GM19467 (cell line): ENCODE results near the gene ENTPD2.

ENCODE experiments used
- ATAC-seq: cut with Tn5 transposase; IDR thresholded peaks from one replicate; pipeline ENCODE4 v1.9.1; 2021; ENCODE audit warnings: mild to moderate bottlenecking, moderate library complexity; ENCODE audit not compliant: unreplicated experiment

The ENTPD2 gene

GRCh38 chr9:137032858-137033257, 21.0 kb downstream of the ENTPD2 start:
- ATAC-seq = no peak

- no peak for ATAC-seq
Measured at GRCh38 chr9:137031904-137032640, 21.8 kb downstream of the ENTPD2 start, which contains the start of gene FUT7. Gene FUT7, minus strand, starts transcription at chr9:137032088. Its CDS starts 97 bp downstream, at chr9:137031991.

DNA sequence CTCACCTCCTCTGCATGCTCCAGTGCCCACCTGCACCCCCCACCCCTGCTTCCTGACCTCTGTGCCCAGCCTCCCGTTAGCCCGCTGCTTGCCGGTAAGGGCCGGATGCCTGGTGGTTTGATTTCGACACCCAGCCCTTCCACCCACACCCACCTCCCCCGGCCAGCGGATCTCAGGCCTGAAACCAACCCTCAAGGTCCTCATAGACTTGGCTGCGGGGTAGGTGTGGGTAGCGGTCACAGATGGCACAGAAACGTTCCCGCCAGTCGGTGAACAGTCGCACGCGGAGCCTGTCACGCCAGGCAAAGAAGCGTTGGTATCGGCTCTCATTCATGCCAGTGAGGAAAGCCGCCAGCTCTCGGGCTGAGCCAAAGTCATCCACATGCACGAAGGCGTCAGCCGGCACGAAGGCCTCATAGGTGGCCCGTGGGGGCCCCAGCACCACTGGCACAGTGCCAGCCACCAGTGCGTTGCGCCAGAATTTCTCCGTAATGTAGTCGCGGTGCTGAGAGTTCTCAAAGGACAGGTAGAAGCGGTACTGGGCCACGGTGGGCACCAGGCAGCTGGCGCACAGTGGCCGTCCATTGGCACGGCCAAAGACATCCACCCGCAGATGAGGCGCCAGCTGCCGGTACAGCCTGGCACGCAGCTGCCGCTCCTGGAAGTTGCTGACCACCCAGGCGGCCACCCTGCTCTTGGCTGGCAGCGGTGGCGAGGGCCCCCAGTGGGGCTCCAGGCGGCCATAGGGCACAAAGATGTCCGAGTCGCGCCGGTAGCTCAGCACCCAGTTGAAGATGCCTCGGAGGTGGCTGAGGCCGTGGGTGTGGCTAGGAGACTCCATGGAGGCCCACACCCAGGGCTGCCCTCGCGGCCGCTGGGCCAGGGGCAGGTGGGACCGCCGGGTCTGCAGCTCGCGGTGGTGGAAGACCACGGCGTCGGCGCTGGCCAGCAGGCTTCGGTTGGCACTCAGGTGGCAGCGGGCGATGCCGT, 23.0 kb downstream of the ENTPD2 start:
- no peak for ATAC-seq

GRCh38 chr9:137030006-137030405, 23.9 kb downstream of the ENTPD2 start:
- no peak for ATAC-seq

- ATAC-seq = no peak
Measured at GRCh38 chr9:137029058-137029936, 24.6 kb downstream of the ENTPD2 start.

- ATAC-seq = no peak
Measured at GRCh38 chr9:137028263-137029057, 25.4 kb downstream of the ENTPD2 start.

DNA sequence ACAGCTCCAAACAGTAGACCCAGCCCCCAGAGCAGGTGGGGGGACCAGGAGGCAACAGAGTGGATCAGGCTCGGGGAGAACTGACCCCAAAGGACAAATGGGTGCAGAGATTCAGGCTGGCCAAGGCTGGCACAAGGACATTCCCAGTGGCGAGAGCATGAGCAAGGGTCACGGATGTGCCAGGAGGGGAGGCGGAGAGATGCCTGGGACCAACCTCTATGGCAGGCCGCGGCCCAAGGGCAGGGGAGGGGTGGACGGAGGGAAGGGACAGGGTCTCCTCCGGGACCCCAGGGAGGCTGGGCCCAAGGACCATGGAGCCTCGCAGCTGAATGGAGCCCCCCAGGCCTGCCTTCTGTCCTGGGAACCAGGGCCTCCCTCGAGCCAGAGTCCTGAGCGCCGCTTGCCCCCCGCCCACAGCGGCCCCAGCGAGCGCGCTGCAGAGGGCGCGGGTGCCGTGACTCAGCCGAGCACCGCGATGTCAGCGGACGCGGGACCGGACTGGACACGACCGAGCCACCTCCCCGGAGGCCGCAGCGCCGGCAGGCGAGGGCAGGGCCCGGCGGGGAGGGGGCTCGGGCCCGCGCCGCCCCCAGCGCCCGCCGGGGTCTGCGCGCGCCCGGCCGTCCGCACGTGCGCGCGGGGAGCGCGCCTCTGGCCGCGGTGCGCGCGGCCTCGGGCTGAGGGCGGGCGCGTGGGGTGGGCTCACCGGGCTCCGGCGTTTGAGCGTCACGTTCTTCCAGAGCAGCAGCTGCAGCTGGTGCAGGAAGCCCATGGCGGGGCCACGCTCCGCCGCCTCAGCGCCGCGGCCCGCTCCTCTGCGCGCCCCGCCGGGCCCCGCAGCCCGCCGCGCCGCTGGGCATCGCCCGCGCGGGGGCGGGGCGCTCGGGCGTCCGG, 26.2 kb downstream of the ENTPD2 start, which contains the start of gene ABCA2:
ABCA2 (minus strand) TSS at position 869 of the 894 bp plus-strand sequence; CDS start at position 772, 97 bp downstream.
- ATAC-seq = no peak

DNA sequence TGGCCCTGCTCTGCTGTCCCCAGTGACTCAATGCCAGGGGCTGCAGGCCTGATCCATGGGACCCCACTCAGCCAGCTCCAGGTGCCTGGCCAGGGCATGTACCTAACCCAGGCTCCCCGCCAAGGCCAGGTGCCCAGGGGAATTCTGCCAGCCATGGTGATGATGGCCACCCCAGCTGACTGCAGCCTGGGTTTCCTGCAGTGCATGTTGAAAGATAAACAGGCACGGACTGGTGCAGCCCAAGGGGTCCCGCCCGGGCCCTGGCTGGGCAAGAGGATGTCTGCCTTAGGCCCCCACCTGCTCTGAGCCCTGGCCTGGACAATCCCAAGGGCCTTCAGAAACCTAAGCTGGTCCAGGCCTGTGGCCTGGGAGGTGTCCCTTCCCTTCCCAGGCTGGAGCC, 27.0 kb downstream of the ENTPD2 start:
- ATAC-seq = no peak

GRCh38 chr9:137026384-137026783, 27.5 kb downstream of the ENTPD2 start:
- ATAC-seq = no peak

GRCh38 chr9:137025517-137025966, 28.3 kb downstream of the ENTPD2 start:
- ATAC-seq = no peak

DNA sequence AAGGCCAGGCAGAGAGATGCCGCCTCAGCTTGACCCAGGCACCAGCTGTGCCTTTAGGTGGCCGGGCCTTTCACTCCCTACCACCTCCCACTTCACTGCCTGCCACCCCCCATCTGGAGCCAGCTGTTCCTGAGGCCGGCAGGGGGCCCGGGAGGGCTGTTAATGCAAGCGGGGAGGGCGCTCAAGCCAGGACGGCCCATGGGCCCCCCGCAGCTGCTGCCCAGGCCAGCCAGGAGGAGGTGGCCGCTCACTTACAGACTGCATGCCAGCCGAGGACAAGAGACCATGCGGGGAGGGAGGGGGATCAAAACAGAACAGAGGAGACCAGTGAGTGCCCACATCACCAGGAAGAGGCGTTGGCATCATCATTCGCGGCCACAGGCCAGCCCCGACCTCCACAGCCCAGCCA, 30.3 kb downstream of the ENTPD2 start:
- no peak for ATAC-seq

GRCh38 chr9:137023157-137023556, 30.7 kb downstream of the ENTPD2 start:
- no peak for ATAC-seq

DNA sequence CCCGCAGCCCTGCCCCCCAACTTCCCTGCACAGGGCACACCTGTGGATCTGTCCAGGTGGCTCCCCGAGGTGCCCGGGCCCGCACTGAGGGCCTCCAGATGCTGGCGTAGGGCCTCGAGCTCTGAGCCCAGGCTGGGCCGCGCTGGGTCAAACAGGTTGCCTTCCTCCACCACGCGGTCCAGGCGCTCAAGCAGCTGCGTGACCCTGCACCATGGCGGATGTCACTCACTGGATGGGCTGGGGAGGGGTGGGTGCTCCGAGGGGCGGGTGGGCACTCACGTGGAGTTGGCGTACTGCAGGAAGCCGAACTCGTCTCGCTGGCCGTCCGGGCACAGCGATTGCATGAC, 31.2 kb downstream of the ENTPD2 start:
- ATAC-seq = no peak

- ATAC-seq = no peak
Measured at GRCh38 chr9:137021979-137022661, 31.7 kb downstream of the ENTPD2 start.

GRCh38 chr9:137021568-137021978, 32.3 kb downstream of the ENTPD2 start:
- no peak for ATAC-seq

DNA sequence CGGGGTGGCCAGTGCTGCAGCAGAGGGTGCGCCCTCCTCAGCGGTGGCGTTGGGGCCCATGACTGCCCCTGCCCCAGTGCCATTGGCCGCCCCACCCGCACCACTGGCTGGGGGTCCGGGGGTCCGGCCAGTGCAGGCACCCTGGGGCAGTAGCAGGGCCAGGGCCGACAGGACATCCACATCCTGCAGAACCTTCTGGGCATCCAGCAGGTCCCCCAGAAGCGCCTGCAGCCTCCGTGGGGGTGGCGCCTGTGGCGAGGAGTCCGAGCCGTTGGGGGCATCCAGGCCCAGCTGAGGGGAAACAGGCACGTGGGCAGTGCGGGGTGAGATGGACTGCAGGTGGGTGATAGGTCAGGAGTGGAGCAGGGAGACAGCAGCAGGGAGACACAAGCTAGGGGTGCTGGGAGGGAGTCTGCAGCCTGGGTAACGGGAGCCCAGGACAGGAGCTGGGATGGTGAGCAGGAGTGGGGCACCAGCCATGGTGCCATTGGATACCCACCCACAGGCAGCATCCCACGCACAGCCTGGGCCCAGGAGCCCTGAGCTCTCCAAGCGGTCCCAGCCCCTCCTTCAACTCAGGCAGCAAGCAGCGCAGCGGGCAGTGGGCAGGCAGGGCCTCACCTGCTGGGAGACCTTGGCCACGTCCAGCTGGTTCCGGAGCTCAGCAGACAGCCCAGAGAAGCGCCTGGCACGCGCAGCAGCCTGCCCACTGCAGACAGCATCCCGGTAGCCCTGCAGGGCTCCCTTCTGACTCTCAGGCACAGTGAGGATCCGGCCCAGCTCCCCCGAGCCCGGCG, 32.9 kb downstream of the ENTPD2 start:
- ATAC-seq = no peak

DNA sequence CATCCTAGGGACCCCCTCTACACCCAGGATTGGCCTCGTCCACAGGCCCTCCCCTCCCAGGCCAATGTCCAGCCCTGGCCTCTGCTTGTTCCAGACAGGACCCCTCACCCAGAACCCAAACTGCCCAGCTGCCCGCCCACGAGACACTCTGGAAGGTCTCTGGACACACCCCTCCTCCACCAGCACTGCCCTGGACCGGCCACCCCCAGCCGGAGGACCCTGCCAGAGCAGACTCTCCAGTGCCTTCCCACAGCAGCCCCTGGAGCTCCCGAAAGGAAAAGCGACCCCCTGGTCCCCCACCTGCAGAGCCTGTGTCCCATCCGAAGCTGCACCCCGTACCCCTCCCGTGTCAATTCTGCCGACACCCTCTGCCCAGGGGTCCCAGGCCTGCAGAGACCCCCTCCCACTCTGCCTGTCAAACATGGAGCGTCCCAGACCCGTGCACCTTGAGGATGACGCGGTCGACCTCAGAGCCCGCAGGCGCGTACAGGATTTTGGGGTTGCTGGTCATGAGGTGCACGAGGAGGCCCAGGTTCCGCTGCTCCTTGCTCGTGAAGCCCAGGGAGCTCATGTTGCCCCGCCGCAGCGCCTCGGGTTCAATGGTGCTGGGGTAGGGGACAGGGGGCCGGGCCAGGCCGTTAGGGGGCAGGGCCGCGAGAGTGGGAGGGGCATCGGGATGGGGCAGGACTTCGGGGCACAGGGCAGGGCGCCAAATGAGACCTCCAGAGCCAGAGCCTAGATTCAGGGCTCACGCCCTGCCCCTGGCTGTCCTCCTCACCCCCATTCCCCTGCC, 33.8 kb downstream of the ENTPD2 start:
- no peak for ATAC-seq
